CD14-positive monocyte (primary cell): ENCODE measurements around the gene BSPRY. TPM values are rescaled to one million over a fixed set of nuclear protein-coding genes. Genes with fewer than 3 reads are reported as not detected.

Source experiments
- DNase-seq, 3 donors: peaks; one replicate each; pipeline ENCODE4 v3.0.0-alpha.2; 2011 to 2022
- H2AFZ ChIP-seq: 2 replicates; pipeline ENCODE4 v1.6.0; 2012; ENCODE audit warnings: mild to moderate bottlenecking, low read depth, low read length, inconsistent platforms; ENCODE audit not compliant: insufficient read depth, poor library complexity, severe bottlenecking
- H3K27ac ChIP-seq, 2 donors: 1 replicate in 1 of 2; 2 replicates in 1 of 2; pipeline ENCODE4 v1.5.1; 2012 to 2013; ENCODE audit warnings: low read length in 2 of 2, control low read depth in 1 of 2, inconsistent platforms in 1 of 2, low read depth in 1 of 2, mild to moderate bottlenecking in 1 of 2
- H3K27me3 ChIP-seq, 2 donors: one replicate each; pipeline versions ENCODE4 v1.6.0 to v1.6.1; 2011 to 2013; ENCODE audit warnings: low read length in 2 of 2; ENCODE audit not compliant: control insufficient read depth in 2 of 2, insufficient read depth in 2 of 2
- H3K36me3 ChIP-seq, 2 donors: replicated peaks in 1 of 2; 1 replicate in 1 of 2; 2 replicates in 1 of 2; pipeline versions ENCODE4 v1.5.1 to v1.6.1; 2012 to 2013; ENCODE audit warnings: low read length in 2 of 2, control low read depth in 1 of 2, inconsistent platforms in 1 of 2, mild to moderate bottlenecking in 1 of 2; ENCODE audit not compliant: insufficient read depth in 2 of 2, control insufficient read depth in 1 of 2
- H3K4me1 ChIP-seq, 2 donors: 1 replicate in 1 of 2; 2 replicates in 1 of 2; pipeline versions ENCODE4 v1.5.1 to v1.6.1; 2012 to 2013; ENCODE audit warnings: low read length in 2 of 2, control low read depth in 1 of 2, inconsistent platforms in 1 of 2, mild to moderate bottlenecking in 1 of 2, moderate library complexity in 1 of 2; ENCODE audit not compliant: insufficient read depth in 2 of 2, control insufficient read depth in 1 of 2
- H3K4me2 ChIP-seq: replicated peaks from 2 replicates; pipeline ENCODE3; 2012; ENCODE audit warnings: low read length, moderate library complexity, mild to moderate bottlenecking; ENCODE audit not compliant: poor library complexity, severe bottlenecking; ENCODE audit errors: extremely low read depth
- H3K4me3 ChIP-seq, 3 experiments: fragments of 200-600 bp in 1 of 3; sonication (generic) in 1 of 3; replicated peaks in 1 of 3; 1 replicate in 2 of 3; 2 replicates in 1 of 3; pipeline ENCODE4 v1.5.1; 2011 to 2013; ENCODE audit warnings: low read length in 3 of 3, mild to moderate bottlenecking in 3 of 3, control low read depth in 2 of 3, low read depth in 2 of 3, inconsistent platforms in 1 of 3, moderate library complexity in 1 of 3
- H3K79me2 ChIP-seq: 2 replicates; pipeline ENCODE4 v1.6.0; 2012; ENCODE audit warnings: mild to moderate bottlenecking, control low read depth, inconsistent platforms, low read length, moderate library complexity; ENCODE audit not compliant: insufficient read depth
- H3K9ac ChIP-seq: 2 replicates; pipeline ENCODE4 v1.6.0; 2017; ENCODE audit warnings: low read length, mild to moderate bottlenecking; ENCODE audit not compliant: insufficient read depth, poor library complexity, severe bottlenecking
- H3K9me3 ChIP-seq, 2 donors: replicated peaks in 1 of 2; 1 replicate in 1 of 2; 2 replicates in 1 of 2; pipeline versions ENCODE4 v1.5.1 to v1.6.1; 2012 to 2013; ENCODE audit warnings: low read length in 2 of 2, control low read depth in 1 of 2; ENCODE audit not compliant: control insufficient read depth in 1 of 2, insufficient read depth in 1 of 2
- H4K20me1 ChIP-seq: 2 replicates; pipeline ENCODE4 v1.6.0; 2012; ENCODE audit warnings: mild to moderate bottlenecking, low read length, control low read depth, moderate library complexity; ENCODE audit not compliant: insufficient read depth
- H3K27ac Mint-ChIP-seq, 7 donors: one replicate each; pipeline ENCODE4 v1.8.0; 2020; ENCODE audit warnings: mild to moderate bottlenecking in 7 of 7, mixed read lengths in 7 of 7, moderate library complexity in 6 of 7, inconsistent platforms in 2 of 7
- H3K27me3 Mint-ChIP-seq, 3 donors: one replicate each; pipeline ENCODE4 v1.8.0; 2021 to 2022; ENCODE audit warnings: low read depth in 3 of 3, mild to moderate bottlenecking in 3 of 3, mixed read lengths in 3 of 3, moderate library complexity in 3 of 3, inconsistent platforms in 1 of 3
- H3K36me3 Mint-ChIP-seq, 2 donors: one replicate each; pipeline ENCODE4 v1.8.0; 2020; ENCODE audit warnings: mixed read lengths in 2 of 2, inconsistent platforms in 1 of 2, mild to moderate bottlenecking in 1 of 2
- H3K4me1 Mint-ChIP-seq: one replicate; pipeline ENCODE4 v1.8.0; 2020; ENCODE audit warnings: mild to moderate bottlenecking, mixed read lengths
- H3K4me3 Mint-ChIP-seq, 2 donors: one replicate each; pipeline ENCODE4 v1.8.0; 2020; ENCODE audit warnings: mild to moderate bottlenecking in 2 of 2, mixed read lengths in 2 of 2, moderate library complexity in 1 of 2
- H3K9me3 Mint-ChIP-seq, 7 donors: one replicate each; pipeline ENCODE4 v1.8.0; 2020 to 2022; ENCODE audit warnings: mixed read lengths in 7 of 7, mild to moderate bottlenecking in 6 of 7, moderate library complexity in 6 of 7, inconsistent platforms in 2 of 7
- WGBS: methylation state at CpG from one replicate; pipeline ENCODE4 v1.1.5; 2013; ENCODE audit warnings: missing lambda C conversion rate; ENCODE audit not compliant: insufficient coverage; 5-methylcytosine and 5-hydroxymethylcytosine counted together
- intact Hi-C, 2 donors: fragments of 100-400 bp; cut with micrococcal nuclease; formaldehyde crosslinking; loops; one replicate each; pipeline versions ENCODE4 v1.15.0 to v1.15.1; 2023
- polyA plus RNA-seq, 3 donors: library from polyadenylated mRNA; depleted of rRNA in 1 of 3; unstranded in 2 of 3; stranded (reverse) in 1 of 3; fragments of 300-500 nt in 2 of 3; fragments of >200 nt in 1 of 3; fragmentation: Illumina TruSeq in 2 of 3; gene quantifications; 1 replicate in 2 of 3; 2 replicates in 1 of 3; pipeline ENCODE4 v1.2.3, GENCODE V29; 2012 to 2021
- TF ChIP-seq, protein P1 (sequence below): fragments of 200-600 bp; IDR thresholded peaks from one replicate; pipeline ENCODE4 v1.8.0; 2022; ENCODE audit warnings: antibody characterized with exemption, mild to moderate bottlenecking

Gene BSPRY
- polyA plus RNA-seq, 3 donors: 0.16 TPM; not detected in 2

DNA sequence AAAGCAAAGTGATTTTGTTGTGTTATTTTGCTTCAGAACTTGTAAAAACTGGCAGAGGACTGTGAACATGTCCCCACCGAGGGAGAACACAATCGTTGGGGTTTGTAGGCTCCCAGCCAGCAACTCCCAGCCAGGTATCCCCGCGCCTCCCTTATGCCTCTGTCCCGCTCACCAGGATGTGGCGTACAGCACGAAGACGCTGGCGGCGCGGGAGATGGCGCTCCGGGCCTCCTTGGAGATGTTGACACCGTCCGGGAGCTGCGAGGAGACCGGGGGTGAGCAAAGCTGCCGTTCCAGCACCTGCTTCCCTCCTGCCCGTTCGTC lies 60.5 kb downstream of the BSPRY start:
- intact Hi-C loops: loop anchor here (5.0 to 10.0 kb wide), 3 partner anchors 65 to 172 kb away; partner anchors contain the start of genes BSPRY (in 1 of the 2), CDC26 (in 1 of the 2), PRPF4 (in 1 of the 2) and WDR31 (in 1 of the 2)
- peak overlapping the region; percentile 97 to 98 for H3K4me3 Mint-ChIP-seq

DNA sequence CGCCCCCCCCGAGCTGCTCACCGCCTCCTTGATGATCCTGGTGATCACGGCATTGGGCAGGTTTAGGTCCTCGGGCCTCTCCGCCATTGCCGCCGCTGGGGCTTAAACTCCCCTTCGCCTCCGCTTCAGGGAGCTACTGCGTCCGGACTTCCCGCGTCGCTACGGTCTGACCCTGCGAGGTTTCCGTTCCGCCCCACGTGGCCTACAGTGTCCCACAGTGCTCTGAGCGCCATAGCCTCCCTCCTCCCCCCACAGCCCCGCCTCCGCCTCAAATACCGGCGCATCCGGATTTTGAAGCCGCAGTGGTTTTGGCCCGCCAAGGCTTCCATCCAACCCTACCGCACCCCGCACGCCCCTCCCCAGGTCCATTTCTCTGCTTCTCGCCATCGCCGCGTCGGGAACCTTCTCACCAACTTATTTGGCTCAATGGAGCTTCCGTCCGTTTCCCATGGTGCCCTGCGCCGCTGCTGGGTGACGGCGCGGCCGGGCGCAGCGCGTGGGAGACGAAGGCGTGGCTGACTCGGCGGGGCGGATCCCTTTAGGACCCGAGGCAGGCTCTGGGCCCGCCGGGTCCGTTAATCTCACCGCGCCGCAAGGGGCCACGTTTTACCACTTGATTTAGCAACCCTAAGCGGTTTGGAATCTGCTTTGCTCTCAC lies 61.0 kb downstream of the BSPRY start, which contains the start of the genes C9orf43 and POLE3:
TSS of gene C9orf43 (plus strand) at position 541 of the 658 bp plus-strand sequence. CDS start 2,747 bp downstream, outside the sequence.
TSS of gene POLE3 (minus strand) at position 469 of the 658 bp plus-strand sequence. CDS start at position 87, 382 bp downstream.
- H3K4me3 Mint-ChIP-seq: peak within 1 kb of the TSS; percentile 97 to 98
- H3K9me3 ChIP-seq: no peaks in the 10 kb centered on the region
- no peaks in the 10 kb centered on the region for H3K27me3 ChIP-seq
- peak within 1 kb of the TSS; percentile 88 for H2AFZ ChIP-seq
- peak within 1 kb of the TSS; percentile 77 to 93 (median 88) for H3K4me3 ChIP-seq
- whole genome bisulfite sequencing: 0% methylated on average over 56 of the region's 61 CpGs
- no peaks in the 10 kb centered on the region for H3K27me3 Mint-ChIP-seq
- peaks cover 15 to 18% of the 10 kb centered on the region in 2 donors for H3K36me3 ChIP-seq
- intact Hi-C loops: loop anchor here (5.0 kb wide), 2 partner anchors 133 to 172 kb away; partner anchors contain the start of genes CDC26 (in 1 of the 2) and PRPF4 (in 1 of the 2)
- DNase-seq: peak; percentile 92 to 93 (median 92)
- TF ChIP-seq, protein P1, sequence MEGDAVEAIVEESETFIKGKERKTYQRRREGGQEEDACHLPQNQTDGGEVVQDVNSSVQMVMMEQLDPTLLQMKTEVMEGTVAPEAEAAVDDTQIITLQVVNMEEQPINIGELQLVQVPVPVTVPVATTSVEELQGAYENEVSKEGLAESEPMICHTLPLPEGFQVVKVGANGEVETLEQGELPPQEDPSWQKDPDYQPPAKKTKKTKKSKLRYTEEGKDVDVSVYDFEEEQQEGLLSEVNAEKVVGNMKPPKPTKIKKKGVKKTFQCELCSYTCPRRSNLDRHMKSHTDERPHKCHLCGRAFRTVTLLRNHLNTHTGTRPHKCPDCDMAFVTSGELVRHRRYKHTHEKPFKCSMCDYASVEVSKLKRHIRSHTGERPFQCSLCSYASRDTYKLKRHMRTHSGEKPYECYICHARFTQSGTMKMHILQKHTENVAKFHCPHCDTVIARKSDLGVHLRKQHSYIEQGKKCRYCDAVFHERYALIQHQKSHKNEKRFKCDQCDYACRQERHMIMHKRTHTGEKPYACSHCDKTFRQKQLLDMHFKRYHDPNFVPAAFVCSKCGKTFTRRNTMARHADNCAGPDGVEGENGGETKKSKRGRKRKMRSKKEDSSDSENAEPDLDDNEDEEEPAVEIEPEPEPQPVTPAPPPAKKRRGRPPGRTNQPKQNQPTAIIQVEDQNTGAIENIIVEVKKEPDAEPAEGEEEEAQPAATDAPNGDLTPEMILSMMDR: no peak
- H3K4me2 ChIP-seq: peak within 1 kb of the TSS; percentile 84
- no peaks in the 10 kb centered on the region for H4K20me1 ChIP-seq
- peaks cover 15 to 21% of the 10 kb centered on the region in 2 donors for H3K36me3 Mint-ChIP-seq
- H3K4me1 ChIP-seq: peaks cover 21 to 22% of the 10 kb centered on the region in 2 donors
- peaks cover 28% of the 10 kb centered on the region for H3K79me2 ChIP-seq
- H3K27ac Mint-ChIP-seq: peak within 1 kb of the TSS; percentile 99 to 100 (median 100)
- H3K9ac ChIP-seq: peak within 1 kb of the TSS; percentile 84
- peak within 1 kb of the TSS; percentile 92 to 93 for H3K27ac ChIP-seq
- peaks cover 21% of the 10 kb centered on the region for H3K4me1 Mint-ChIP-seq
- no peaks in the 10 kb centered on the region for H3K9me3 Mint-ChIP-seq

More for the DNA sequence above, 60.5 kb downstream of the BSPRY start:
- no peaks in the 10 kb centered on the region for H3K9me3 Mint-ChIP-seq
- Histone ChIP-seq H3K36me3 (peaks cover 15 to 18% of the 10 kb centered on the region in 2 donors), H2AFZ (peak overlapping the region; percentile 88), H3K9me3 (no peaks in the 10 kb centered on the region), H3K4me2 (peak overlapping the region; percentile 84), H3K9ac (peak overlapping the region; percentile 84), H3K4me1 (peaks cover 25 to 27% of the 10 kb centered on the region in 2 donors), H3K4me3 (peak overlapping the region; percentile 77 to 93 (median 88)), H3K27me3 (no peaks in the 10 kb centered on the region), H3K79me2 (peaks cover 28% of the 10 kb centered on the region), H4K20me1 (no peaks in the 10 kb centered on the region), H3K27ac (peak overlapping the region; percentile 92 to 93)
- peaks cover 25% of the 10 kb centered on the region for H3K4me1 Mint-ChIP-seq
- WGBS: 0% methylated on average over 20 of the region's 20 CpGs
- H3K36me3 Mint-ChIP-seq: peaks cover 15 to 21% of the 10 kb centered on the region in 2 donors
- H3K27ac Mint-ChIP-seq: peak overlapping the region; percentile 99 to 100 (median 100)
- no peaks in the 10 kb centered on the region for H3K27me3 Mint-ChIP-seq
- no peak for DNase-seq
- TF ChIP-seq, protein P1: no peak
